ENCODE results near the gene KIF3C.

GRCh38 chr2:25897506-25897905 lies 84.8 kb downstream of the KIF3C start:
- TF ChIP-seq POLR2AphosphoS5 (IDR thresholded peaks at IDR 0.05; ENCODE audit: low read depth, low read length) (no peak), RAD21 (IDR thresholded peaks at IDR 0.05 in 1 of 2, conservative IDR thresholded peaks at IDR 0.05 in 1 of 2; ENCODE audit: low read depth in 2 of 2, low read length in 2 of 2) (no peak), TEAD4 (IDR thresholded peaks at IDR 0.05; ENCODE audit: low read depth, low read length) (no peak), BCL11A (IDR thresholded peaks at IDR 0.05; ENCODE audit: low read depth in 2 of 2, low read length in 2 of 2) (no peak), POLR2A (IDR thresholded peaks at IDR 0.05; ENCODE audit: control extremely low read depth in 1 of 2, low read depth in 2 of 2, low read length in 2 of 2) (no peak), HDAC6 (IDR thresholded peaks at IDR 0.05; ENCODE audit: low read depth, low read length) (no peak)
- TF ChIP-seq, protein P1, sequence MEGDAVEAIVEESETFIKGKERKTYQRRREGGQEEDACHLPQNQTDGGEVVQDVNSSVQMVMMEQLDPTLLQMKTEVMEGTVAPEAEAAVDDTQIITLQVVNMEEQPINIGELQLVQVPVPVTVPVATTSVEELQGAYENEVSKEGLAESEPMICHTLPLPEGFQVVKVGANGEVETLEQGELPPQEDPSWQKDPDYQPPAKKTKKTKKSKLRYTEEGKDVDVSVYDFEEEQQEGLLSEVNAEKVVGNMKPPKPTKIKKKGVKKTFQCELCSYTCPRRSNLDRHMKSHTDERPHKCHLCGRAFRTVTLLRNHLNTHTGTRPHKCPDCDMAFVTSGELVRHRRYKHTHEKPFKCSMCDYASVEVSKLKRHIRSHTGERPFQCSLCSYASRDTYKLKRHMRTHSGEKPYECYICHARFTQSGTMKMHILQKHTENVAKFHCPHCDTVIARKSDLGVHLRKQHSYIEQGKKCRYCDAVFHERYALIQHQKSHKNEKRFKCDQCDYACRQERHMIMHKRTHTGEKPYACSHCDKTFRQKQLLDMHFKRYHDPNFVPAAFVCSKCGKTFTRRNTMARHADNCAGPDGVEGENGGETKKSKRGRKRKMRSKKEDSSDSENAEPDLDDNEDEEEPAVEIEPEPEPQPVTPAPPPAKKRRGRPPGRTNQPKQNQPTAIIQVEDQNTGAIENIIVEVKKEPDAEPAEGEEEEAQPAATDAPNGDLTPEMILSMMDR (IDR thresholded peaks at IDR 0.05; ENCODE audit: control extremely low read depth in 1 of 3, insufficient read depth in 1 of 3, low read depth in 1 of 3, low read length in 3 of 3) = no peak
- TF ChIP-seq, protein P2, sequence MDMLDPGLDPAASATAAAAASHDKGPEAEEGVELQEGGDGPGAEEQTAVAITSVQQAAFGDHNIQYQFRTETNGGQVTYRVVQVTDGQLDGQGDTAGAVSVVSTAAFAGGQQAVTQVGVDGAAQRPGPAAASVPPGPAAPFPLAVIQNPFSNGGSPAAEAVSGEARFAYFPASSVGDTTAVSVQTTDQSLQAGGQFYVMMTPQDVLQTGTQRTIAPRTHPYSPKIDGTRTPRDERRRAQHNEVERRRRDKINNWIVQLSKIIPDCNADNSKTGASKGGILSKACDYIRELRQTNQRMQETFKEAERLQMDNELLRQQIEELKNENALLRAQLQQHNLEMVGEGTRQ (IDR thresholded peaks at IDR 0.05; ENCODE audit: low read length) = no peak

All from H1 (cell line).